ENCODE data around the gene TRAPPC10. TPM values are rescaled to one million over a fixed set of nuclear protein-coding genes. Genes with fewer than 3 reads are reported as not detected.

TRAPPC10 gene
- total RNA-seq, 2 donors from 2014 or later = 10.9 to 26.4 TPM

GRCh38 chr21:43985690-43986251 lies 26.3 kb upstream of the TRAPPC10 start:
- Histone ChIP-seq H3K4me1 (no peaks in the 10 kb centered on the region), H3K27me3 (no peaks in the 10 kb centered on the region), H3K9me3 (no peaks in the 10 kb centered on the region), H3K4me3 (no peak overlapping the region), H3K27ac (no peak overlapping the region), H3K36me3 (replicated peaks in 1 of 2; ENCODE audit: insufficient read depth in 1 of 2, low read depth in 2 of 2) (peaks cover 6 to 8% of the 10 kb centered on the region in 2 donors)
- no peak for DNase-seq
- 26 to 46% methylated on average over 8 to 20 of the region's 22 CpGs for WGBS, 2 donors
- TF ChIP-seq POLR2A (IDR thresholded peaks at IDR 0.05) = no peak
- TF ChIP-seq CTCF (IDR thresholded peaks at IDR 0.05) = no peak
- intact Hi-C loops (cut with DNase I) = no loop called here
- no peak for ATAC-seq

- H3K9me3 ChIP-seq = no peaks in the 10 kb centered on the region
- DNase-seq = no peak
- intact Hi-C loops (cut with DNase I) = no loop called here
- ATAC-seq = no peak
- H3K27me3 ChIP-seq = no peaks in the 10 kb centered on the region
- TF ChIP-seq POLR2A (IDR thresholded peaks at IDR 0.05) (no peak), CTCF (IDR thresholded peaks at IDR 0.05) (no peak)
- H3K27ac ChIP-seq = no peak overlapping the region
- no peak overlapping the region for H3K4me3 ChIP-seq
- peaks cover 0 to 8% of the 10 kb centered on the region in 2 donors for H3K36me3 ChIP-seq (replicated peaks in 1 of 2; ENCODE audit: insufficient read depth in 1 of 2, low read depth in 2 of 2)
- WGBS, 2 donors = 49 to 52% methylated on average over 22 of the region's 22 CpGs
- H3K4me1 ChIP-seq = no peaks in the 10 kb centered on the region
These were observed 25.3 kb upstream of the TRAPPC10 start for GRCh38 chr21:43986544-43987451.

- peaks cover 0 to 3% of the 10 kb centered on the region in 2 donors for H3K36me3 ChIP-seq (replicated peaks in 1 of 2; ENCODE audit: insufficient read depth in 1 of 2, low read depth in 2 of 2)
- no peak overlapping the region for H3K27ac ChIP-seq
- TF ChIP-seq CTCF (IDR thresholded peaks at IDR 0.05) = no peak
- TF ChIP-seq POLR2A (IDR thresholded peaks at IDR 0.05) = no peak
- DNase-seq = no peak
- H3K9me3 ChIP-seq = no peaks in the 10 kb centered on the region
- no peaks in the 10 kb centered on the region for H3K4me1 ChIP-seq
- intact Hi-C loops (cut with DNase I) = no loop called here
- no peak for ATAC-seq
- no peaks in the 10 kb centered on the region for H3K27me3 ChIP-seq
- H3K4me3 ChIP-seq = no peak overlapping the region
- WGBS, 2 donors = 58 to 64% methylated on average over 6 of the region's 6 CpGs
These were observed 24.6 kb upstream of the TRAPPC10 start for GRCh38 chr21:43987509-43987908.

GRCh38 chr21:43988016-43988415 lies 24.1 kb upstream of the TRAPPC10 start:
- no peak for ATAC-seq
- no peak for DNase-seq
- no peak for TF ChIP-seq CTCF (IDR thresholded peaks at IDR 0.05)
- no peak for TF ChIP-seq POLR2A (IDR thresholded peaks at IDR 0.05)
- intact Hi-C loops (cut with DNase I) = no loop called here
- Histone ChIP-seq H3K4me1 (no peaks in the 10 kb centered on the region), H3K9me3 (no peaks in the 10 kb centered on the region), H3K27me3 (no peaks in the 10 kb centered on the region), H3K27ac (no peak overlapping the region), H3K36me3 (replicated peaks in 1 of 2; ENCODE audit: insufficient read depth in 1 of 2, low read depth in 2 of 2) (no peaks in the 10 kb centered on the region), H3K4me3 (no peak overlapping the region)
- 65 to 68% methylated on average over 7 to 9 of the region's 9 CpGs for WGBS, 2 donors
